GM23338 (cell line): Measurements from ENCODE around the gene TYK2. TPM values are rescaled to one million over a fixed set of nuclear protein-coding genes. Genes with fewer than 3 reads are reported as not detected.

Experiments
- CREB1 ChIP-seq: fragments of 250-450 bp; sonication (Bioruptor Pico); IDR thresholded peaks from 2 replicates; pipeline ENCODE4 v1.5.0; 2020; ENCODE audit warnings: low read depth, mild to moderate bottlenecking, moderate library complexity
- EZH2 ChIP-seq: fragments of 200-600 bp; sonication (generic); IDR thresholded peaks from one replicate; pipeline ENCODE4 v1.8.0; 2017; ENCODE audit warnings: antibody characterized with exemption, mild to moderate bottlenecking, low read depth; ENCODE audit not compliant: unreplicated experiment
- JUNB ChIP-seq: IDR thresholded peaks from one replicate; pipeline ENCODE4 v1.6.1; 2016; ENCODE audit warnings: antibody characterized with exemption; ENCODE audit not compliant: unreplicated experiment
- NANOG ChIP-seq: IDR thresholded peaks from 2 replicates; pipeline ENCODE4 v1.6.1; 2016; ENCODE audit warnings: antibody characterized with exemption, borderline replicate concordance
- STAT1 ChIP-seq: IDR thresholded peaks from one replicate; pipeline ENCODE4 v1.6.1; 2016; ENCODE audit warnings: antibody characterized with exemption; ENCODE audit not compliant: unreplicated experiment
- ZNF331 ChIP-seq: fragments of 250-450 bp; sonication (Bioruptor Pico); IDR thresholded peaks from 2 replicates; pipeline ENCODE4 v1.5.0; 2020; ENCODE audit warnings: low read depth, mild to moderate bottlenecking, moderate library complexity
- polyA plus RNA-seq: library from polyadenylated mRNA; unstranded; fragments of >200 nt; fragmentation: Nextera tagmentation; extraction: Ambion mirVana; gene quantifications from 2 replicates; pipeline ENCODE4 v1.2.1, GENCODE V29; 2016
- total RNA-seq: library from RNA; depleted of rRNA; stranded (reverse); fragments of >200 nt; shearing (Covaris generic); gene quantifications from 2 replicates; pipeline ENCODE4 v1.2.3, GENCODE V29; 2014
- TF ChIP-seq, protein P1 (sequence below): fragments of 250-450 bp; sonication (Bioruptor Pico); IDR thresholded peaks from 2 replicates; pipeline ENCODE4 v1.5.0; 2020; ENCODE audit warnings: mild to moderate bottlenecking, moderate library complexity
- TF ChIP-seq, protein P2 (sequence below): IDR thresholded peaks from one replicate; pipeline ENCODE4 v1.6.1; 2018; ENCODE audit warnings: antibody characterized with exemption; ENCODE audit not compliant: unreplicated experiment

TYK2 gene
- total and polyA plus RNA-seq, 2 experiments from 2014 or later, result 29.1 to 30.7 TPM

DNA sequence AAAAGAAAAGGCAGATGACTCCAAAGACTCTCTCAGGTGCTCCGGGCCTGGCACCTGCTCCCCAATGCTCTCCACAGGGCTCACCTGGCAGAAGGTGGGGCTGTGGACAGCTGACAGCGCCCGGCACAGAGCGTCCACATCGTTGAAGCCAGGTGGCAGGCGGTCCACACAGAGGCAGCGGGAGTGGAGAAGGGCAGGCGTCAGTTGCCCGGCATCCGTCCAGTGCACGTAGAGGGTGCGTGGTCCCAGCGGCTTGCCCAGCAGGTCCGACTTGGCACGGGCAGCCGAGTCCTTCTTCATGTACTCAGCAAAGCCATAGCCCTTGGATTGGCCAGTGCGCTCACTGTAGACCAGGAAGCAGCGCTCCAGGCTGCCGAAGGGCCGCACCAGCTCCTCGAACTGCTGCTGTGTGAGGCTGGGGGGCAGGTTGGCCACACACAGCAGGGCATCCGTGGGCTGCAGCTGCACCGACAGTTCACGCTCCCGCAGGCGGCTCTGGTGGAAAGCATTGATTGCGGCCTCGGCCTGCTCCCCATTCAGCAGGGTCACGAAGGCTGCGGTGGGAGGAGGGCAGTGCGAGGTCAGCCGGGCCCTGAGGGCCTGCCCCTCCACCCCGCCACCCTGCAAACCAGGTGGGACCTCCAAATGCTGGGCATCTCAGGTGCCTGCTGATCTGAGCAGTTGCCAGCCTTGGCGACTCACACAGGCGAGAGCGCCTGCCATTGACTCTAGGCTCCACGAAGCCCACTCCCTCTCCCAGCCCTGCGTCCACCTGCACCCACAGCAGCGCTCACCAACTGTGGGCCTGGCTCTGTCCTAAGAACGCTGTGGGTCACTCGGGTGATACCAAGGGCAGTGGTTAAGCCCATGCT is 51.6 kb downstream of the TYK2 start (continued):
- TF ChIP-seq, protein P1, sequence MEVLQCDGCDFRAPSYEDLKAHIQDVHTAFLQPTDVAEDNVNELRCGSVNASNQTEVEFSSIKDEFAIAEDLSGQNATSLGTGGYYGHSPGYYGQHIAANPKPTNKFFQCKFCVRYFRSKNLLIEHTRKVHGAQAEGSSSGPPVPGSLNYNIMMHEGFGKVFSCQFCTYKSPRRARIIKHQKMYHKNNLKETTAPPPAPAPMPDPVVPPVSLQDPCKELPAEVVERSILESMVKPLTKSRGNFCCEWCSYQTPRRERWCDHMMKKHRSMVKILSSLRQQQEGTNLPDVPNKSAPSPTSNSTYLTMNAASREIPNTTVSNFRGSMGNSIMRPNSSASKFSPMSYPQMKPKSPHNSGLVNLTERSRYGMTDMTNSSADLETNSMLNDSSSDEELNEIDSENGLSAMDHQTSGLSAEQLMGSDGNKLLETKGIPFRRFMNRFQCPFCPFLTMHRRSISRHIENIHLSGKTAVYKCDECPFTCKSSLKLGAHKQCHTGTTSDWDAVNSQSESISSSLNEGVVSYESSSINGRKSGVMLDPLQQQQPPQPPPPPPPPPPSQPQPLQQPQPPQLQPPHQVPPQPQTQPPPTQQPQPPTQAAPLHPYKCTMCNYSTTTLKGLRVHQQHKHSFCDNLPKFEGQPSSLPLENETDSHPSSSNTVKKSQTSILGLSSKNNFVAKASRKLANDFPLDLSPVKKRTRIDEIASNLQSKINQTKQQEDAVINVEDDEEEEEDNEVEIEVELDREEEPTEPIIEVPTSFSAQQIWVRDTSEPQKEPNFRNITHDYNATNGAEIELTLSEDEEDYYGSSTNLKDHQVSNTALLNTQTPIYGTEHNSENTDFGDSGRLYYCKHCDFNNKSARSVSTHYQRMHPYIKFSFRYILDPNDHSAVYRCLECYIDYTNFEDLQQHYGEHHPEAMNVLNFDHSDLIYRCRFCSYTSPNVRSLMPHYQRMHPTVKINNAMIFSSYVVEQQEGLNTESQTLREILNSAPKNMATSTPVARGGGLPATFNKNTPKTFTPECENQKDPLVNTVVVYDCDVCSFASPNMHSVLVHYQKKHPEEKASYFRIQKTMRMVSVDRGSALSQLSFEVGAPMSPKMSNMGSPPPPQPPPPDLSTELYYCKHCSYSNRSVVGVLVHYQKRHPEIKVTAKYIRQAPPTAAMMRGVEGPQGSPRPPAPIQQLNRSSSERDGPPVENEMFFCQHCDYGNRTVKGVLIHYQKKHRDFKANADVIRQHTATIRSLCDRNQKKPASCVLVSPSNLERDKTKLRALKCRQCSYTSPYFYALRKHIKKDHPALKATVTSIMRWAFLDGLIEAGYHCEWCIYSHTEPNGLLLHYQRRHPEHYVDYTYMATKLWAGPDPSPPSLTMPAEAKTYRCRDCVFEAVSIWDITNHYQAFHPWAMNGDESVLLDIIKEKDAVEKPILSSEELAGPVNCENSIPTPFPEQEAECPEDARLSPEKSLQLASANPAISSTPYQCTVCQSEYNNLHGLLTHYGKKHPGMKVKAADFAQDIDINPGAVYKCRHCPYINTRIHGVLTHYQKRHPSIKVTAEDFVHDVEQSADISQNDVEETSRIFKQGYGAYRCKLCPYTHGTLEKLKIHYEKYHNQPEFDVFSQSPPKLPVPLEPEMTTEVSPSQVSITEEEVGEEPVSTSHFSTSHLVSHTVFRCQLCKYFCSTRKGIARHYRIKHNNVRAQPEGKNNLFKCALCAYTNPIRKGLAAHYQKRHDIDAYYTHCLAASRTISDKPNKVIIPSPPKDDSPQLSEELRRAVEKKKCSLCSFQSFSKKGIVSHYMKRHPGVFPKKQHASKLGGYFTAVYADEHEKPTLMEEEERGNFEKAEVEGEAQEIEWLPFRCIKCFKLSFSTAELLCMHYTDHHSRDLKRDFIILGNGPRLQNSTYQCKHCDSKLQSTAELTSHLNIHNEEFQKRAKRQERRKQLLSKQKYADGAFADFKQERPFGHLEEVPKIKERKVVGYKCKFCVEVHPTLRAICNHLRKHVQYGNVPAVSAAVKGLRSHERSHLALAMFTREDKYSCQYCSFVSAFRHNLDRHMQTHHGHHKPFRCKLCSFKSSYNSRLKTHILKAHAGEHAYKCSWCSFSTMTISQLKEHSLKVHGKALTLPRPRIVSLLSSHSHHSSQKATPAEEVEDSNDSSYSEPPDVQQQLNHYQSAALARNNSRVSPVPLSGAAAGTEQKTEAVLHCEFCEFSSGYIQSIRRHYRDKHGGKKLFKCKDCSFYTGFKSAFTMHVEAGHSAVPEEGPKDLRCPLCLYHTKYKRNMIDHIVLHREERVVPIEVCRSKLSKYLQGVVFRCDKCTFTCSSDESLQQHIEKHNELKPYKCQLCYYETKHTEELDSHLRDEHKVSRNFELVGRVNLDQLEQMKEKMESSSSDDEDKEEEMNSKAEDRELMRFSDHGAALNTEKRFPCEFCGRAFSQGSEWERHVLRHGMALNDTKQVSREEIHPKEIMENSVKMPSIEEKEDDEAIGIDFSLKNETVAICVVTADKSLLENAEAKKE (CRISPR knock-in tag), result no peak
- TF ChIP-seq STAT1 (no peak), JUNB (no peak), CREB1 (no peak), ZNF331 (CRISPR knock-in tag) (no peak), EZH2 (no peak), NANOG (no peak)
- TF ChIP-seq, protein P2, sequence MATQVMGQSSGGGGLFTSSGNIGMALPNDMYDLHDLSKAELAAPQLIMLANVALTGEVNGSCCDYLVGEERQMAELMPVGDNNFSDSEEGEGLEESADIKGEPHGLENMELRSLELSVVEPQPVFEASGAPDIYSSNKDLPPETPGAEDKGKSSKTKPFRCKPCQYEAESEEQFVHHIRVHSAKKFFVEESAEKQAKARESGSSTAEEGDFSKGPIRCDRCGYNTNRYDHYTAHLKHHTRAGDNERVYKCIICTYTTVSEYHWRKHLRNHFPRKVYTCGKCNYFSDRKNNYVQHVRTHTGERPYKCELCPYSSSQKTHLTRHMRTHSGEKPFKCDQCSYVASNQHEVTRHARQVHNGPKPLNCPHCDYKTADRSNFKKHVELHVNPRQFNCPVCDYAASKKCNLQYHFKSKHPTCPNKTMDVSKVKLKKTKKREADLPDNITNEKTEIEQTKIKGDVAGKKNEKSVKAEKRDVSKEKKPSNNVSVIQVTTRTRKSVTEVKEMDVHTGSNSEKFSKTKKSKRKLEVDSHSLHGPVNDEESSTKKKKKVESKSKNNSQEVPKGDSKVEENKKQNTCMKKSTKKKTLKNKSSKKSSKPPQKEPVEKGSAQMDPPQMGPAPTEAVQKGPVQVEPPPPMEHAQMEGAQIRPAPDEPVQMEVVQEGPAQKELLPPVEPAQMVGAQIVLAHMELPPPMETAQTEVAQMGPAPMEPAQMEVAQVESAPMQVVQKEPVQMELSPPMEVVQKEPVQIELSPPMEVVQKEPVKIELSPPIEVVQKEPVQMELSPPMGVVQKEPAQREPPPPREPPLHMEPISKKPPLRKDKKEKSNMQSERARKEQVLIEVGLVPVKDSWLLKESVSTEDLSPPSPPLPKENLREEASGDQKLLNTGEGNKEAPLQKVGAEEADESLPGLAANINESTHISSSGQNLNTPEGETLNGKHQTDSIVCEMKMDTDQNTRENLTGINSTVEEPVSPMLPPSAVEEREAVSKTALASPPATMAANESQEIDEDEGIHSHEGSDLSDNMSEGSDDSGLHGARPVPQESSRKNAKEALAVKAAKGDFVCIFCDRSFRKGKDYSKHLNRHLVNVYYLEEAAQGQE, result no peak
